NCI-H187 treated with DMSO at 0.1 percent for 48 hours (cell line): ENCODE measurements around the gene HOXA6.

ENCODE experiments used
- DNase-seq: peaks from one replicate; lab custom pipeline; 2025; lab: John Stamatoyannopoulos, UW

Gene HOXA6

DNA sequence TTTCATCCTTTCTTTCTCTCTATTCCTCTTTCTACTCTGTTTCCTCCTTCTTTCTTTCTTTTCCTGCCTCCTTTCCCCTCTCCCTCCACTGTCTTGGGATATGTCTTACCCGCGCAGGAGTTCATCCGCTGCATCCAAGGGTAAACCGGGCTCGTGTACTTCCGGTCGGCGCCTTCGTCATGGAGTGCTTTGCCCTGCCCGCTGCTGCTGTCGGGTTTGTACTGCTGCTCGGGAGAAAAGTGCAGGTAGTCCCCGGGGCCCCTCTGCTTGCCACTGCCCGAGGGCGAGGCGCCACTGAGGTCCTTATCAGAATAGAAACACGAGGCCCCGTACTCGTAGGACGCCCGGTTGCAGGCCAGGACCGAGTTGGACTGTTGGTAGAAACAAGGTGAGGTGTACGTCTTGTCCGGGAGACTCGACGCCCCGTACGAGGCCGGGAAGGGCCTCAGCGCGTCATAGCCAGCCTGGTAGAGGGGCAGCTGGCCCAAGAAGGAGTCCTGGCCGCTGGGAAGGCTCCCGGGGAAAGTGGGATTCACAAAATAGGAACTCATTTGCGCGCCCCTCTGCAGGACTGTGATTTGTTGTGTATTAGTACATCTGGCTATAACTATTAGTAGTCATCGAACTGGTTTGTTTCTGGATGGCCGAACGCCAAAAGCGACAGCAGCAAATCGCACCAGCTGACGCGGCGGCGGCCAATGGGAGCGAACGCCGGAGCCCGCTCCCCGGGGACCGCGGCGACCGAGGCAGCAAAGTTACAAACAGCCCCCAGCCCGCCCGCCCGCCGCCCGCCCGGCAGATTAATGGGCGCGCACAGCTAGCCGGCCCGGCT lies at the start of gene HOXA6:
HOXA6 (minus strand) TSS at position 576 of the 832 bp plus-strand sequence; CDS start at position 551, 25 bp downstream.
- DNase-seq: no peak

DNA sequence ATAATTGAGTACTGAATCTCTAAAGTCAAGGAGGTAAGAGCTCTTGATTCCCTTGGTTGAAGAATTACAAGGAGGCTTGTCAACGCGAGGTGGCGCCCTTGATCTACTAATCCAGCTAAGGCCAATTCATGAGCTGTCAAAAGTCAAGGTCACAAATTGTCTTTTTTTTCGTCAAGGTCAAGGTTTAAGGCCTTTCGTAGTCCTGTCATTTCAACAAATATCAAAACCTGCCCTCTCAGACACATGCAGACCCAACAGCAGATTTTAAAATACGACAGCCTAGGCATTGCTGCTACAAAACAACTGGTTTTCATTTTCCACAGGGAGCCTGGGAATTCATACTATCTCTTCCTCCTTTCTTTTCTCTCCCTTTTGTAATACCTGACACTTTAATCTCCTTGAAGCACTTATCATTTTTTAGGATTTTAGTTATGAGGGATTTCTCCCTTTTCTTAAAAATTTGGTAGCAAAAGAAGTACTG lies 48.8 kb upstream of the HOXA6 start:
- no peak for DNase-seq

- no peak for DNase-seq
These were observed 47.3 kb upstream of the HOXA6 start for GRCh38 chr7:27194686-27195379.

DNA sequence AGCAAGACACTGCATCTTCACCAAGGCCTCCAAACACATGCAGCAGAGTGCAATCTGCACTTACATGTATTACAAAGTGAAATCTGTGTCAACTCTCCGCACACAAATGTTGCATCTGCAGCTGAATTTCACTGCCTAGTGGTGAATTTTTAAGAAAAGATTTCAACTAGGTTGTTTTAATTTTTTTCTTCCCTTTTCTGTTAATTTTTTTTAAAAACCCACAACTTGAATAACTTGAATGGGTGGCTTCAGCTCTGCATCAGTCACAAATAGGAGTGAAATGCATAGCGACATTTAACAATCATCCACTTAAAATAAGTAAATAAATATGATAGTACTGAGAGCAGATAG lies 46.4 kb upstream of the HOXA6 start:
- DNase-seq: no peak

- DNase-seq: no peak
These were observed 45.9 kb upstream of the HOXA6 start for GRCh38 chr7:27193335-27194001.

GRCh38 chr7:27192546-27193334 lies 45.2 kb upstream of the HOXA6 start:
- no peak for DNase-seq

- no peak for DNase-seq
These were observed 44.4 kb upstream of the HOXA6 start for GRCh38 chr7:27191833-27192545.

DNA sequence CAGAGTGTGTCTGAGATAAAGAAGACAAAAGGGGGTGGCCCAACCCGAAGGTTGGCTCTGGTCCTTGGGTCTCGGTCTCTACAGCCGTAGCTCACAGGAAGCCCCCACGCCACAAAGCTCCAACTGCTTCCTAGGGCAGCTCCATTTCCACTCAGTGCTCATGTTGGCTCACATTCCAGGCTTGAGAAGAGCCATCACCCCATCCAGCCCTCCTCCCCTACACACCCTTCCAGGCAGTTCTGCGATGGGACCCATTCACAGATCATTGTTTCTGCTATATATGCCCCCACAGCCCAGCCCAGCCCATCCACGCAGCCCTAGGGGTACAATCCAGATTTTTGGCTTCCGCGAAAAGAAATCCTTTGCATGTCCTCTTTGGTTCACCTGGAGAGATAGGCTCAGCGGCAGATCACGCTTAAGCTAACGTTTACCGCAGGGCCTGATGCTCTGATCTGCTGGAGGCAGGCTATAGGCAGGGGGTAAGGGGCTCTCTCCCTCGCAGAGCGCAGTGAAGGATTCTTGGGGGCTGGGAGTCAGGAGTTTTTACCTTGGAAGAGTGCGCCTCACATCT lies 43.7 kb upstream of the HOXA6 start:
- DNase-seq: no peak

- DNase-seq: no peak
These were observed 42.6 kb upstream of the HOXA6 start for GRCh38 chr7:27189997-27190748.

GRCh38 chr7:27189295-27189996 lies 41.9 kb upstream of the HOXA6 start:
- DNase-seq: no peak

DNA sequence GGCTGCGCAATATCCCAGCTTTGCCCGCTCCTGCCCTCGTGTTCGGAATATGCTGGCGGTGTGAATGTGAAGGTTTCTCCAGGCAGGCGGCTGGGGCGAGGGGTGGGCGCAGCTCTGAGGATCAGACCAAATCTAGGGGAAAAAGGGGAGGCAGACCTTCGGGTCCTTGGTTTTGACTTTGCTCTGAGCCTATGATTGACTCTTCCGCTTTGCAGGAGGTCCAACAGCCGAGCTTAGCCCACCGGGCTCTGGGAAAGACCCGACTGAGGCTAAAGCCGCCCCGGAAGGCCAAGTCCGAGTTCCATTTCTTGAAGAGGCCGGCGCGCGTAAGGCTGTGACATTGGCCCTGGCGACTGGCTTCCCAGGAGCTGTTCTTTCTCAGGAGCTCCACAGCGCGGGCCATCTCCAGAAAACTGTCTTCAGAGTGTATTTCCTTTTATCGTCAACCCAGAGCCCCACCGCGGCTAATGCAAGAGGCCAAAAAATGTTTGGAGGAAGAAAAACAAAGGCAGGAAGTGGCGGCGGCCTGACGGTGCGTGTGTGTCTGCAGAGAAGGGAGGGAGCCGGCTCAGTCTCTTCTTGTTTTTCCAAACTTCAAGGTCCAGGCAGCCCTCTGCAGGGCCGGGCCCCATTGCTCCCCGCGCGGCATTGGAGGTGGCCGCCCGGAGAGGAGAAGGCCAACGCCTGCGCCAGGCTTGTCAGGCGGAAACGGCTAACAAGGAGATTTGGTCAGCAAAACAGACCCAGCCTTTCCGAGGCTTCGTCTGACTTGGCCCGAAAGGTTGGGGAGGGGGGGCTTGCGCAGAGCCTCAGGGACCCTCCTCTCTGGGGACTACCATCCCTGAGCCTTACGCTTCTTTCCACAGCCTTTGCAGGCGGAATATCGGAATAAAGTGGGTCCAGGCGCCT lies 41.1 kb upstream of the HOXA6 start:
- no peak for DNase-seq

DNA sequence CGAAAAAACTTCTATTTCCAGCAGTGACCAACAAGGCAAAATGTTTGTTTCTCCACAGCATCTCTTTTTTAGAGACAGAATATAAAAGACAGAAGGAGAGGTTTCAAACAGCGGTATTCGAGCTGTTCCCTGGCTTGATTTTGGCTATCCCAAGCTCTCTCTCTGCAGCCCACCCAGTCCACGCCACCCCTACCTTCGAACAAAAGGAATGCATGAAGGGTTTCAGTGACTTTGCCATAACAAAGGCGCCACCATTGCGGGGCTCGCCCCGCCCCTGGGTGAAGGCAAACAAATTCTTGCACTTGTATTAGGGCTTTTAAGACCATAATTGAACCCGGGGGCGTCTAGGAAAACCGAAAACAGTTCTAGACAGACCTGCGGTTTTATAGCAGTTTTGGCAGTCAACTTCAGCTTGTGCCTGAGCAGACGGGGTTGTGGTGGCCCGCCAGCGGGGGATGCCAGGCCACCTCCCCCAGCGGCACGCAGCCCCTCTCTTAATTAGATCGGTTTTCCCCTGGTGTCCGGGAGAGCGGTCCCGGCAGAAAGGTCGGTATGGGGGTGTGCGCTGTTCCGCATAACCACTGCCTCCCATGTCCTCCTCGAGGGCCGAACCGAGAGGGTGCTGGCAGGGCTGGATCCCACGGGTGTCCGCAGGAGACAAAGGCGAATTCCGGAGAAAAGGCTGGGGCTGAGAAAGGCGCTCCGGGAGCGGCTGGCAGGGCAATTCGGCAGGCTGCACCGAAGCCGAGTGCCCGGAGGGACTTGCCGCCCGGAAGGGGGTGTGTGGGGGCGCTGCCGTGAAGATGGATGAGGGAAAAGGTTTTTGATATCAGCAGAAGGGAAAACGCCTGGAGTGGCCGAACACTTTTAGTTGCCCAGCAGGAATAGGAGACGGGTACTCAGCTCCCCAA lies 40.2 kb upstream of the HOXA6 start:
- no peak for DNase-seq

- DNase-seq: no peak
These were observed 39.3 kb upstream of the HOXA6 start for GRCh38 chr7:27186668-27187474.

- no peak for DNase-seq
These were observed 38.5 kb upstream of the HOXA6 start for GRCh38 chr7:27185854-27186667.

GRCh38 chr7:27185013-27185853 lies 37.7 kb upstream of the HOXA6 start, which contains the start of gene HOXA11:
Gene HOXA11 (minus strand): TSS chr7:27185232. CDS start chr7:27185144, 88 bp downstream.
- no peak for DNase-seq
